GM19328 (cell line): ENCODE measurements around the gene NAGA.
"Not testable (repeated sequence)": the region's sequence is repeated elsewhere in the genome, so short reads cannot be mapped to it uniquely, and the experiment has no call there.

Experiments
- ATAC-seq: cut with Tn5 transposase; IDR thresholded peaks from one replicate; pipeline ENCODE4 v1.9.1; 2021; ENCODE audit warnings: mild to moderate bottlenecking, moderate library complexity; ENCODE audit not compliant: unreplicated experiment

Gene NAGA

GRCh38 chr22:42070517-42071422, at the start of gene NAGA:
NAGA (minus strand) TSS chr22:42070812; CDS start chr22:42070297, 515 bp downstream.
- peak; percentile 95 for ATAC-seq

DNA sequence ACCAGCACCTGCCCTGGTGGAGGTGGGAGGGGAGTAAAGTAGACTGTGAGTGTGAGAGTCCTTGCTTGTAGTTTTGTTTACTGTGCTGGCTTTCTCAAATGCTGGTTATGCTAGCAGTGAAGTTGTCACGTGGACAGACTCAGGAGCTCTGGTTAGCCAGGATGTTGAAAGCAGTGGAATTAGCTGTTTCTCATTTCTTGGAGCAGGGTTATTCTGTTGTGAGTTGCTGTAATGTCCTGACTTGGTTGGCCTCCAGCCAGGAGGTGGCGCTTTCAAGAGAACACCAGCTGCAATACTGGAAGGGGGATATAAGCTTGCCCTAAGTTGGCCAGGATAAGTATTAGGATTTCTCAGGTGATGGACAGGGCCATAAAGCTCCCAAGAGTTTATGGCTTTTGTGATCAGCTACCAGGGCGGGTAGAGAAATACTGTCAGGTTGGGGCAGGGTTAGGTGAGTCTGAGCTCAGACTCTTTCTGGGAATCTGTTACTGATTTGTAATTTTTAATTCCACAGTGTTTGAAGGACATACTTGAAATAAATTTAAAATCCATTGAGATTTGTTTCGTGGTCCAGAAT, 46.3 kb upstream of the NAGA start:
- ATAC-seq = no peak

GRCh38 chr22:42115420-42115830, 44.8 kb upstream of the NAGA start:
- not testable (repeated sequence) for ATAC-seq

GRCh38 chr22:42114721-42115120, 44.1 kb upstream of the NAGA start:
- no peak for ATAC-seq

DNA sequence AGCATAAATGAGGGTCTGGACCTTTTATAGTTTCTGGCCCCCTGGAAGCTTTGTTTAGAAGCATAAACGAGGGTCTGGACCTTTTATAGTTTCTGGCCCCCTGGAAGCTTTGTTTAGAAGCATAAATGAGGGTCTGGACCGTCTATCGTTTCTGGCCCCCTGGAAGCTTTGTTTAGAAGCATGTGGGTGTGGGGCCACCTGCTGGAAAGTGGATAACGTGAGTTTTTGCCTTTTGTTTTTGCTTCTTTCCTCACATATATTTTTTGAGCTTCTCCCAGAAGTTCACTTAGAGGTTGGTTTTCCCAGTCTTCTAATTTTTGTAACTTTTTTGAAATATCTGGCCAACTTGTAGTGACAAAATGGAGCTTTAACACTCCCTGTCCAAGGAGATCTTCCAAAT, 42.2 kb upstream of the NAGA start:
- ATAC-seq = not testable (repeated sequence)

- no peak for ATAC-seq
These were observed 41.2 kb upstream of the NAGA start for GRCh38 chr22:42111798-42112197.

DNA sequence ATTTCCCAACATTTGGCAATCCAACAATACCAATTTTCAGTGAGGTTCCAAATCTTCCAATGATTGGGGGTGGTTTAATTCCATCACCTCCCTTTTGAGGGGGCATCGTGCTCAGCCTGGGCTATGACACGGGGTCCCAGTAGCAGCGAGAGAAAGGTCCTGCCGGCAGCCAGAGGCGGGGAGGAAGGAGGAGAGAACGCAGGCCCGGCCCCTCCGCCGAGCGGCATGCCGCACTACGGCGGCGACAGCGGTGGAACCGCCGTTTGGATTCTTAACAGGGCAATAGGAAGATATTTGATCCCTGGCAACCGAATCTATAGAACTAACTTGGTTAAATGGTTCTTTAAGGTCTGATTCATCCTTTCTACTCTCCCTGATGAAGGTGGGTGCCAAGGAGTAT, 38.2 kb upstream of the NAGA start:
- no peak for ATAC-seq

GRCh38 chr22:42104332-42104860, 33.8 kb upstream of the NAGA start:
- ATAC-seq = not testable (repeated sequence)

DNA sequence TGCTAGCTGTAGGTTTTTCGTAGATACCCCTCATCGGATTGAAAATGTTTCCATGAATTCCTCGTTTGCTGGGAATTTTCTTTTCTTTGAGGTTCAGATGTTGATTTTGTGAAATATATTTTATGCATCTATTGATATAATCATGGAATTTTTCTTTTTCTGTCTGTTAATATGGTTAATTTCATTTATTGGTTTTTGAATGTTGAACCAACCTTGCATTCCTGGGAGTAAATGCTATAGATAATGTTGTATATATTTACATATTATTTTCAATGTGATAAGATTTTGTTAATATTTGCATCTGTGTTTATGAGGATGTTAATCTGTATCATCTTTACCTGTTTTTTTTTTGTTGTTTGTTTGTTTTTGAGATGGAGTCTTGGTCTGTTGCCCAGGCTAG, 30.6 kb upstream of the NAGA start:
- no peak for ATAC-seq

- ATAC-seq = no peak
These were observed 20.8 kb upstream of the NAGA start for GRCh38 chr22:42091455-42091782.

GRCh38 chr22:42090596-42091454, 20.2 kb upstream of the NAGA start, which contains the start of gene NDUFA6:
NDUFA6 (minus strand) TSS chr22:42090772; CDS start chr22:42090744, 28 bp downstream.
- ATAC-seq = peak; percentile 94

GRCh38 chr22:42086051-42086450, 15.4 kb upstream of the NAGA start:
- no peak for ATAC-seq

DNA sequence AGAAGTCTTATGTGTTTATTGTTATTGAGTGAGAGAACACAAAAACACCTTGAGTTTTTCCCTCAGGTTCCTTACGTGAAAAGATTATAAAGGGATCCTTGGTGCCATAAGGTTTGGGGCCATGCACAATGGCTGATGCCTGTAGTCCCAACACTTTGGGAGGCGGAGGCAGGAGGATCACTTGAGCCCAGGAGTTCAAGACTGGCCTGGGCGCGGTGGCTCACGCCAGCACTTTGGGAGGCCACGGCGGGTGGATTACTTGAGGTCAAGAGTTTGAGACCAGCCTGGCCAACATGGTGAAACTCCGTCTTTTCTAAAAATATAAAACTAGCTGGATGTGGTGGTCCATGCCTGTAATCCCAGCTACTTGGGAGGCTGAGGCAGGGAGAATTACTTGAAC, 14.3 kb upstream of the NAGA start:
- no peak for ATAC-seq

GRCh38 chr22:42083119-42083518, 12.5 kb upstream of the NAGA start:
- no peak for ATAC-seq

- ATAC-seq = no peak
These were observed 9.7 kb upstream of the NAGA start for GRCh38 chr22:42080287-42080686.

DNA sequence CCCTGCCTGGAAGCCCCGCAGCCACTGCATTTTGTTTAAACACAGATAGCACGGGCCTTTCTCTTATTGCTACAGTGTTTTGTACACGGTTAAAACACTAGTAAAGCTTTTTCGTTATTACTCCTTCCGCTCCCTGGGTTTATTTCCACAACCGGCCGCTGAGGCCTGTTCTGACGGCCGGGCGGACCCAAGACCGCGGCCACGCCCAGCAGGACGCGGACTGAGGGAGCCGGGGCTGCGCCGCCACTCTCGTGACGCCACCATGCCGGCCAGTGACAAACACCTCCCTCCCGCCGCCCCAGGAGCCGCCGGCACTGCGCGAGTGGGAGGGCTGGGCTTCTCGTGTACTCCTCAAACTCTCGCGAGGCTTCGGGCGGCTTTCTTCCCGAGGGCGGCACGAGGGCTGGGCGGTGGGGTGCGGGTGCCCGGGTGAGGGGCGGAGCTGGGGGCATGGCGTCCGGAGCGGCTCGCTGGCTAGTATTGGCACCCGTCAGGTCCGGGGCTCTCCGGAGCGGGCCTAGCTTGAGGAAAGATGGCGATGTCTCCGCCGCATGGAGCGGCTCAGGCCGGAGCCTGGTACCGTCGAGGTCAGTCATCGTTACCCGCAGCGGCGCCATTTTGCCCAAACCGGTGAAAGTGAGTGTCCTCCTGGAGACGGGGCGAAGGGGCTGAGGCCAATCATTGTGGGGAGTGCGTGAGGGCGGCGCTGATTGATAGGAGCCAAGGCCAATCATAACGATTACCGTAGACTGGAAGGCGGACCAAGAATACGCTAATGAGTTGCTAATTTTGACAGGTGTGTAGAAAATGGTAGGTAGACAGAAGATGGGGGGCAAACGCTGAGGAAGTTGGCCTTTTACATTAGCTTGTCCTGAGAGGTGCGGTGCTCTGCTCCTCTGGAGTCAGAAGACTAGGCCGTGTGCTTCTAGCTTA, 9.0 kb upstream of the NAGA start, which contains the start of gene SMDT1:
SMDT1 (plus strand) TSS at position 382 of the 933 bp plus-strand sequence; CDS start at position 451, 69 bp downstream.
- ATAC-seq = peak; percentile 78

DNA sequence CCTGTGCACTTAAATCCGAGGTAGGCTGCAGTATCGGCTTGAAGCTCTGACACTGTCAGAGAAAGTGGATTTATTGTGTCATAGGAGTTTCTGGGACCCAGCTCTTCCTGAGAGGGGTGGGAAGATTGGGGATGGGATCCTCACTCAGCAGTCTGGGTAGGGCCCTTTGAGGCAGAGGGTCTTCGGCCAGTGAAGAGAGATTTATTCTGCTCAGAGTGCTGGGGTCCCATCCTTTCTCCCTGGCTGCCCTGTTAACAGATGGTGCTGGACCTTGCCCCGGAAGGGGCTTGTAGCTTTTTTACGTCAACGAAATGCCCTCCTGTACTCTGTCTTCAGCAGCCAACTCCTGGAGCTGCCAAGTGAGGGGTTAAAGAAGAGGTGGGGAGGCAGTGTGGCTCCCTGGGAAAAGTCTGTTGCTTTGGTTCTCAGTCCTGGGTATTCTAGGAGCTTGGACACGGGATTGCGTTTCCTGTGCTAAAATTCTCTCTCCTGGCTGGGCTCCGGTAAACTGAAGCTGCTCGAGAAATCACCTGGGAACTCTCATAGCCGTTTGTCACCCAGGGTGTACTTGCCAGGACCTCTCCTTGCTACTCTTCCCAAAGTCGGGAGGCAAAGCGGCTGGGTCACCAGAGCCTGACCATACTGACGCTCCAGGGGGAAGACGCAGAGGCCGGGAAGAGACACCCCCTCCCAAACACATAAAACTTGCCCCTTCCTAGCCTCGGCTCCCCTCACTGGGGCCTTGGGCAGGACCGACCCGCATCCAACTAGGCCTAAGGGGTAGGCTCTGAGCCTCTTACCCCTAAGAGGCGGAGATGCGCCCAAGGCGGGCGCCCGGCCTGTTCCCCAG, 8.1 kb upstream of the NAGA start:
- peak; percentile 12 for ATAC-seq

DNA sequence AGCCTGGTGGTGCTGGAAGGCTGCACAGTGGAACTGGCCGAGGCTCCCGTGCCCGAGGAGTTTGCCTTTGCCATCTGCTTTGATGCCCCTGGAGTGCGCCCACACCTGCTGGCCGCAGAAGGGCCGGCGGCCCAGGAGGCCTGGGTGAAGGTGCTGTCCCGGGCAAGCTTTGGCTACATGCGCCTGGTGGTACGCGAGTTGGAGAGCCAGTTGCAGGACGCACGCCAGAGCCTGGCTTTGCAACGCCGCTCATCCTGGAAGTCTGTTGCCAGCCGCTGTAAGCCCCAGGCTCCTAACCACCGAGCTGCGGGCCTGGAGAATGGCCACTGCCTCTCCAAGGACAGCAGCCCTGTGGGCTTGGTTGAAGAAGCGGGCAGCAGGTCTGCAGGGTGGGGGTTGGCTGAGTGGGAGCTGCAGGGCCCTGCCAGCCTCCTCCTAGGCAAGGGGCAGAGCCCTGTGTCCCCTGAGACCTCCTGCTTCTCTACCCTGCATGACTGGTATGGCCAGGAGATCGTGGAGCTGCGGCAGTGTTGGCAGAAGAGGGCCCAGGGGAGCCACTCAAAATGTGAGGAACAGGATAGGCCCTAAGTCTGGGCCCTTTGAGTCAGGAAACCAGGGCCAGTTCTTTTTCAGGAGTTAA, 7.0 kb upstream of the NAGA start:
- ATAC-seq = no peak
